Inferior parietal cortex (tissue), 1 donor: ENCODE results near the gene TATDN2.

Source experiments
- DNase-seq: peaks from one replicate; pipeline ENCODE4 v3.0.0-alpha.2; 2016; ENCODE audit errors: extremely low spot score

Gene TATDN2

GRCh38 chr3:10315771-10316344 is 67.6 kb downstream of the TATDN2 start:
- DNase-seq: no peak

- no peak for DNase-seq
Measured at GRCh38 chr3:10317311-10317960, 69.2 kb downstream of the TATDN2 start.

DNA sequence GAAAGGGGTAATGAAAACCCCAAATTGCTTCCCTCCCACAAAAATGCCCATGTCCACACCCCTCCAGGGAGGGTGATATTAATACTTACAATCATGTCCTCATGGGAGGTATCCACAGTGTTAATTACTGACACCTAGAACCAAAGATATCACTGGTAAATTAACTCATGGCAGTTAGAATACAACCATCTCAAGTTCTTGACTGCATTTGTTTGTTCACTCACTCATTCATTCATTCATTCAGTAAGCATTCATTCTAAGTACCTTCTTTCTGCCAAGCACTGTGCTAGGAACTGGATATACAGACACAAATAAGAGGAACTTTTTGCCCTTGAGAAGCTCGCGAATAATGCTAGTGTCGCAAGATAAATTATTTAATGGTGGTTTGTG is 69.7 kb downstream of the TATDN2 start:
- no peak for DNase-seq

DNA sequence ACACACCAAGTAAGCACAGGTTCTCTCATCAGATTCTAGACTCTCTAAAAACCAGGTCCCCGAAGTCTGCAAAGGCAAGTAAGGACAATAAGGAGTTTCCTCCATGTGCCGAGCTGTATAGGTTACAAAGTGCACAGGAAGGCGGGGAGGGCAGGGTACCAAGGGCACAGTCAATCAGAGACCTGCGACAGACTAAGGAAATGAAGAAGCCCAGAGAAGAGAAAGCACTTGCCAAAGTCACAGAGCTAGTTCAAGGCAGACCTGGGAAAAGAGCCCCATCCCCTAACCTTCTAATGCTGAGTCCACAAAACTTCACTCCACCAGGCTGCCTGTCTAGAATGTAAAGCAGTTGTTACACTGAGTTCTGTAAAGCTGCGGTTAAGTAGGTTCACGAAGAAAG is 71.0 kb downstream of the TATDN2 start:
- no peak for DNase-seq

GRCh38 chr3:10319804-10320203 is 71.5 kb downstream of the TATDN2 start:
- no peak for DNase-seq

- no peak for DNase-seq
Measured at GRCh38 chr3:10320320-10320677, 72.0 kb downstream of the TATDN2 start.

GRCh38 chr3:10321630-10322351 is 73.5 kb downstream of the TATDN2 start:
- DNase-seq: no peak

- DNase-seq: no peak
Measured at GRCh38 chr3:10322352-10322710, 74.1 kb downstream of the TATDN2 start.

GRCh38 chr3:10327592-10327991 is 79.3 kb downstream of the TATDN2 start:
- no peak for DNase-seq

- DNase-seq: no peak
Measured at GRCh38 chr3:10328460-10329071, 80.3 kb downstream of the TATDN2 start.

DNA sequence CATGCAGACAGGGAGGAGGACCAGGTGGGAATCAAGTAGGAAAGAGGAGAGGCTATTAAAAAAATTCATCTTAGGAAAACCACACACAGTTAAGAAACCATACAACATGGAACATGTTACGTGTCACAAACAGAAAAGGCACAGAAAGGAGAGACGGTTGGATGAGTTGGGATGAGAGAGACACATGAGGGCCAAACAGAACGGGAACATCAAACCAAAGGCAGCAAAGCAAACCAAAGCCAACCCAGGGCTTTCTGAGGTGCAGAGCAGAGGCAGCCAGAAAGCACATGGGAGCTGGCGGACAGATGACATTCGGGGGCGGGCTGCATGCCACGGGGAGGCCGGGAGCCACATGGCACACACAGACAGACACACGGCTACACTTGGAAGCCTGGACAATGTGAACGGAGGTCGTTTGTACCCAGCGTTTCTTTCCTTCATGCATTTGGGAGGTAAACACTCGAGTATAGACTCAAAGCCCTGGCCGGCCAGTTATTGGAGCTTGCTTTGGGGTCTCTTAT is 81.3 kb downstream of the TATDN2 start:
- no peak for DNase-seq

GRCh38 chr3:10330319-10330718 is 82.1 kb downstream of the TATDN2 start:
- DNase-seq: no peak
